ENCODE results near the gene PTPN3. TPM values are rescaled to one million over a fixed set of nuclear protein-coding genes. Genes with fewer than 3 reads are reported as not detected.

The PTPN3 gene
- total and polyA plus RNA-seq, 2 experiments from 2014 or later = 1.4 to 2.6 TPM

DNA sequence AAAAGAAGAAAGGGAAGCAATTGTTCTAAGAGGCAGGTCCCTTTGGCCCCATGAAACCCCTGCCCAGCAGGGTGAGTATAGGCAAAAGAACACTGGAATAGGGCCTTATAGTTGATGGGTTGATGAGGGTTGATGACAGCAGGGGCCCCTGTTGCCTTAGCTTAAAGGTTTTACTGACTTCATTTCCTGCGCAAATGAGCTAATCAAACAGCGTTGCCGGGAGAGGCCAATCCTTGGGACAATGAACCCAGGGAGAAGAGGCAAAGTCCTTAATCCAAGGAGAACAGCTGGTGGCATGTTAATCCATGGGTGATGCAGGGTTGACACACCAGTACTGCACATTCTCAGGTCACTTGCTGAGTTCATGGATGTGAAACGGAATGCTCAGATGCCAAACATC lies 155.2 kb downstream of the PTPN3 start (continued):
- TF ChIP-seq, protein P1, sequence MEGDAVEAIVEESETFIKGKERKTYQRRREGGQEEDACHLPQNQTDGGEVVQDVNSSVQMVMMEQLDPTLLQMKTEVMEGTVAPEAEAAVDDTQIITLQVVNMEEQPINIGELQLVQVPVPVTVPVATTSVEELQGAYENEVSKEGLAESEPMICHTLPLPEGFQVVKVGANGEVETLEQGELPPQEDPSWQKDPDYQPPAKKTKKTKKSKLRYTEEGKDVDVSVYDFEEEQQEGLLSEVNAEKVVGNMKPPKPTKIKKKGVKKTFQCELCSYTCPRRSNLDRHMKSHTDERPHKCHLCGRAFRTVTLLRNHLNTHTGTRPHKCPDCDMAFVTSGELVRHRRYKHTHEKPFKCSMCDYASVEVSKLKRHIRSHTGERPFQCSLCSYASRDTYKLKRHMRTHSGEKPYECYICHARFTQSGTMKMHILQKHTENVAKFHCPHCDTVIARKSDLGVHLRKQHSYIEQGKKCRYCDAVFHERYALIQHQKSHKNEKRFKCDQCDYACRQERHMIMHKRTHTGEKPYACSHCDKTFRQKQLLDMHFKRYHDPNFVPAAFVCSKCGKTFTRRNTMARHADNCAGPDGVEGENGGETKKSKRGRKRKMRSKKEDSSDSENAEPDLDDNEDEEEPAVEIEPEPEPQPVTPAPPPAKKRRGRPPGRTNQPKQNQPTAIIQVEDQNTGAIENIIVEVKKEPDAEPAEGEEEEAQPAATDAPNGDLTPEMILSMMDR (conservative IDR thresholded peaks at IDR 0.05; ENCODE audit: low read depth in 2 of 2) = no peak
- TF ChIP-seq ZNF114 (CRISPR knock-in tag; IDR thresholded peaks at IDR 0.05) (no peak), POLR2AphosphoS5 (IDR thresholded peaks at IDR 0.05; ENCODE audit: low read depth) (no peak)
- TF ChIP-seq, protein P2, sequence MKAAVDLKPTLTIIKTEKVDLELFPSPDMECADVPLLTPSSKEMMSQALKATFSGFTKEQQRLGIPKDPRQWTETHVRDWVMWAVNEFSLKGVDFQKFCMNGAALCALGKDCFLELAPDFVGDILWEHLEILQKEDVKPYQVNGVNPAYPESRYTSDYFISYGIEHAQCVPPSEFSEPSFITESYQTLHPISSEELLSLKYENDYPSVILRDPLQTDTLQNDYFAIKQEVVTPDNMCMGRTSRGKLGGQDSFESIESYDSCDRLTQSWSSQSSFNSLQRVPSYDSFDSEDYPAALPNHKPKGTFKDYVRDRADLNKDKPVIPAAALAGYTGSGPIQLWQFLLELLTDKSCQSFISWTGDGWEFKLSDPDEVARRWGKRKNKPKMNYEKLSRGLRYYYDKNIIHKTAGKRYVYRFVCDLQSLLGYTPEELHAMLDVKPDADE (IDR thresholded peaks at IDR 0.05) = no peak

DNA sequence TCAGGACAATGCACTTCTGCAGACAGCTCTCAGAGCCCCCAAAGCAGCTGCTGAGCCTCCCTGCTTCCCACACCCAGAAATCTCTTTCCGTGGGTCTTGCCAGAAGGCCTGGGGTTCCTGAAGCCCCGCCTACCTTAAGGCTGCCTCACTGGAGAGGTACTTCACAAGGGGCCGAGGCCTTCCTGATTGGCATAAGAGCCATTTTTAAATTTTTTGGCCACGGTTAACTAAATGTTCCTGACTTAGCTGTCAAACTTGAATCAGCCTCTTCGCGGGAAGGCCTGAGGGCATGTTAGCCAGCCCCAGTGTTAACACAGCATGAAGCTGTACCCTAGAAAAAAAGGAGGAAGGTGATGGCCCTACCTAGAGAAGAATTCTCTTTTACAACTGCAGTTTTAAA lies 156.5 kb downstream of the PTPN3 start:
- no peaks in the 10 kb centered on the region for H3K79me2 ChIP-seq (replicated peaks; ENCODE audit: insufficient read depth)
- Mint-ChIP-seq H3K36me3 (ENCODE audit: low read depth) (no peaks in the 10 kb centered on the region), H3K4me3 (no peak overlapping the region), H3K9me3 (no peaks in the 10 kb centered on the region), H3K27ac (no peak overlapping the region), H3K27me3 (ENCODE audit: insufficient read depth, low read depth, poor library complexity) (peaks cover 8% of the 10 kb centered on the region), H3K4me1 (peaks cover 11% of the 10 kb centered on the region; the same call in 2 of the 3 replicates)
- H3K36me3 ChIP-seq (ENCODE audit: insufficient read depth) = no peaks in the 10 kb centered on the region
- H2AFZ ChIP-seq = peak overlapping the region; percentile 59; the same call in 1 of the 2 replicates
- no peak; the same call in 2 of the 3 replicates for ATAC-seq
- DNase-seq (ENCODE audit: low spot score) = no peak
- no peak overlapping the region for H3K4me2 ChIP-seq
- no peaks in the 10 kb centered on the region for H4K20me1 ChIP-seq (replicated peaks; ENCODE audit: insufficient read depth)
- H3K27ac ChIP-seq (ENCODE audit: low read depth) = no peak overlapping the region
- H3K27me3 ChIP-seq (ENCODE audit: insufficient read depth) = no peaks in the 10 kb centered on the region
- no peaks in the 10 kb centered on the region; the same call in 1 of the 2 replicates for H3K4me1 ChIP-seq (ENCODE audit: insufficient read depth)
- H3F3A ChIP-seq (replicated peaks; ENCODE audit: low read depth) = no peaks in the 10 kb centered on the region; the same call in 1 of the 2 replicates
- no peaks in the 10 kb centered on the region; the same call in 1 of the 2 replicates for H3K9me2 ChIP-seq (ENCODE audit: insufficient read depth)
- H3K4me3 ChIP-seq = no peak overlapping the region
- no peak for TF ChIP-seq EZH2phosphoT487 (IDR thresholded peaks at IDR 0.05; ENCODE audit: unreplicated experiment)
- no peak for TF ChIP-seq CREB1 (CRISPR knock-in tag; IDR thresholded peaks at IDR 0.05; ENCODE audit: low read depth)
- TF ChIP-seq EZH2 (IDR thresholded peaks at IDR 0.05; ENCODE audit: low read depth, unreplicated experiment) = no peak
- TF ChIP-seq, protein P1 (conservative IDR thresholded peaks at IDR 0.05; ENCODE audit: low read depth in 2 of 2) = no peak
- no peak for TF ChIP-seq JUNB (IDR thresholded peaks at IDR 0.05; ENCODE audit: unreplicated experiment)
- TF ChIP-seq, protein P2 (IDR thresholded peaks at IDR 0.05) = no peak
- TF ChIP-seq, protein P3, sequence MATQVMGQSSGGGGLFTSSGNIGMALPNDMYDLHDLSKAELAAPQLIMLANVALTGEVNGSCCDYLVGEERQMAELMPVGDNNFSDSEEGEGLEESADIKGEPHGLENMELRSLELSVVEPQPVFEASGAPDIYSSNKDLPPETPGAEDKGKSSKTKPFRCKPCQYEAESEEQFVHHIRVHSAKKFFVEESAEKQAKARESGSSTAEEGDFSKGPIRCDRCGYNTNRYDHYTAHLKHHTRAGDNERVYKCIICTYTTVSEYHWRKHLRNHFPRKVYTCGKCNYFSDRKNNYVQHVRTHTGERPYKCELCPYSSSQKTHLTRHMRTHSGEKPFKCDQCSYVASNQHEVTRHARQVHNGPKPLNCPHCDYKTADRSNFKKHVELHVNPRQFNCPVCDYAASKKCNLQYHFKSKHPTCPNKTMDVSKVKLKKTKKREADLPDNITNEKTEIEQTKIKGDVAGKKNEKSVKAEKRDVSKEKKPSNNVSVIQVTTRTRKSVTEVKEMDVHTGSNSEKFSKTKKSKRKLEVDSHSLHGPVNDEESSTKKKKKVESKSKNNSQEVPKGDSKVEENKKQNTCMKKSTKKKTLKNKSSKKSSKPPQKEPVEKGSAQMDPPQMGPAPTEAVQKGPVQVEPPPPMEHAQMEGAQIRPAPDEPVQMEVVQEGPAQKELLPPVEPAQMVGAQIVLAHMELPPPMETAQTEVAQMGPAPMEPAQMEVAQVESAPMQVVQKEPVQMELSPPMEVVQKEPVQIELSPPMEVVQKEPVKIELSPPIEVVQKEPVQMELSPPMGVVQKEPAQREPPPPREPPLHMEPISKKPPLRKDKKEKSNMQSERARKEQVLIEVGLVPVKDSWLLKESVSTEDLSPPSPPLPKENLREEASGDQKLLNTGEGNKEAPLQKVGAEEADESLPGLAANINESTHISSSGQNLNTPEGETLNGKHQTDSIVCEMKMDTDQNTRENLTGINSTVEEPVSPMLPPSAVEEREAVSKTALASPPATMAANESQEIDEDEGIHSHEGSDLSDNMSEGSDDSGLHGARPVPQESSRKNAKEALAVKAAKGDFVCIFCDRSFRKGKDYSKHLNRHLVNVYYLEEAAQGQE (IDR thresholded peaks at IDR 0.05; ENCODE audit: unreplicated experiment) = no peak
- TF ChIP-seq POLR2AphosphoS5 (IDR thresholded peaks at IDR 0.05; ENCODE audit: low read depth) = no peak
- no peak for TF ChIP-seq ZNF114 (CRISPR knock-in tag; IDR thresholded peaks at IDR 0.05)
- no peak for TF ChIP-seq STAT1 (IDR thresholded peaks at IDR 0.05; ENCODE audit: unreplicated experiment)
- TF ChIP-seq ZNF331 (CRISPR knock-in tag; IDR thresholded peaks at IDR 0.05; ENCODE audit: low read depth) = no peak
- TF ChIP-seq NANOG (IDR thresholded peaks at IDR 0.05; ENCODE audit: borderline replicate concordance) = no peak
